ENCODE results near the gene TMEM131. TPM values are rescaled to one million over a fixed set of nuclear protein-coding genes. Genes with fewer than 3 reads are reported as not detected.

The TMEM131 gene
- total and polyA plus RNA-seq, 2 of the 8 experiments (the other 6 are each of a cell fraction or from before 2014, with no cell fraction given), result 9.7 to 22.9 TPM

- Histone ChIP-seq H3K4ac (replicated peaks; ENCODE audit: insufficient read length, low read depth, low read length) (no peak overlapping the region), H3K23me2 (ENCODE audit: low read depth, low read length) (no peaks in the 10 kb centered on the region), H3K18ac (ENCODE audit: extremely low read depth, low read length) (no peak overlapping the region), H2BK15ac (ENCODE audit: low read length) (no peak overlapping the region), H3K27me3 (replicated peaks in 1 of 4; ENCODE audit: control insufficient read depth in 3 of 4, extremely low read depth in 1 of 4, insufficient read depth in 3 of 4, low read length in 3 of 4) (no peaks in the 10 kb centered on the region), H3K23ac (ENCODE audit: insufficient read length) (no peak overlapping the region), H2BK12ac (ENCODE audit: low read depth, low read length) (no peak overlapping the region), H2BK120ac (replicated peaks; ENCODE audit: low read depth, low read length) (no peak overlapping the region), H3K4me2 (ENCODE audit: insufficient read depth in 1 of 2, low read depth in 2 of 2, low read length in 2 of 2) (no peak overlapping the region), H3K36me3 (ENCODE audit: control insufficient read depth in 2 of 4, insufficient read depth in 4 of 4, low read length in 3 of 4) (no peaks in the 10 kb centered on the region; a peak in 1 of 8 replicates), H3K79me2 (ENCODE audit: control insufficient read depth in 1 of 2, insufficient read depth in 2 of 2, low read length in 2 of 2) (no peaks in the 10 kb centered on the region), H4K91ac (replicated peaks; ENCODE audit: insufficient read length, low read length) (no peak overlapping the region), H4K5ac (ENCODE audit: insufficient read length, low read depth, low read length) (no peak overlapping the region), H3K27ac (ENCODE audit: low read depth, low read length) (no peak overlapping the region), H4K8ac (ENCODE audit: extremely low read depth, insufficient read depth, low read length) (no peak overlapping the region), H4K20me1 (replicated peaks in 1 of 2; ENCODE audit: control insufficient read depth in 1 of 2, insufficient read depth in 2 of 2, low read length in 2 of 2) (no peaks in the 10 kb centered on the region), H3K4me1 (replicated peaks in 1 of 4; ENCODE audit: control insufficient read depth in 3 of 4, insufficient read depth in 4 of 4, low read length in 3 of 4) (0 out of 7 replicates have a peak, but pooled peaks cover 0 to 7% (median 0%) of the 10 kb centered on the region in 4 experiments), H2BK20ac (ENCODE audit: low read length) (no peak overlapping the region), H2BK5ac (ENCODE audit: low read depth, low read length) (no peak overlapping the region), H3K9me3 (ENCODE audit: insufficient read depth in 2 of 2, low read depth in 1 of 2, low read length in 1 of 2) (peaks cover 16 to 22% of the 10 kb centered on the region in 2 experiments; a peak in 3 of 4 replicates), H2AFZ (ENCODE audit: low read length) (no peak overlapping the region), H3K4me3 (ENCODE audit: extremely low read depth in 1 of 4, insufficient read depth in 2 of 4, low read depth in 3 of 4, low read length in 4 of 4) (no peak overlapping the region), H3K14ac (ENCODE audit: insufficient read length) (no peak overlapping the region), H2AK5ac (ENCODE audit: low read depth, low read length) (no peak overlapping the region), H3K9ac (replicated peaks in 1 of 4; ENCODE audit: extremely low read depth in 1 of 4, low read depth in 3 of 4, low read length in 3 of 4) (no peak overlapping the region), H3K79me1 (ENCODE audit: low read depth, low read length) (no peaks in the 10 kb centered on the region), H3K56ac (replicated peaks; ENCODE audit: insufficient read length, low read depth, low read length) (no peak overlapping the region)
- POLR2A ChIA-PET (ENCODE audit: partially characterized antibody), result no interaction called here
- TF ChIP-seq POLR2AphosphoS5 (IDR thresholded peaks at IDR 0.05; ENCODE audit: low read depth, low read length), result no peak
- CTCF ChIA-PET (ENCODE audit: partially characterized antibody), result interaction anchor here (0.8 to 1.3 kb wide), 2 partner anchors 11 to 25 kb away, joined by 3 to 5 read pairs; no protein-coding TSS in a partner anchor
- no peak for DNase-seq (ENCODE audit: low read depth in 1 of 2, low spot score in 2 of 2)
- WGBS, 2 experiments (ENCODE audit: extremely low coverage in 1 of 2, insufficient coverage in 1 of 2, insufficient read length in 1 of 2, insufficient replicate concordance in 2 of 2, low coverage in 1 of 2, low lambda C conversion rate in 2 of 2, missing lambda C conversion rate in 1 of 2), result 87% methylated on average over 6 of the region's 6 CpGs; no CpG with 5 or more reads in 1 of the 2 experiments
- no peak for FAIRE-seq
Measured at GRCh38 chr2:97869722-97870346, 125.9 kb downstream of the TMEM131 start.

Data from H1 (cell line).